ENCODE measurements around the gene CRYBA4.
"Not testable (repeated sequence)": the region's sequence is repeated elsewhere in the genome, so short reads cannot be mapped to it uniquely, and the experiment has no call there.

The CRYBA4 gene

GRCh38 chr22:26597026-26597425, 24.7 kb upstream of the CRYBA4 start:
- DNase-seq (ENCODE audit: low read depth), result no peak

- DNase-seq (ENCODE audit: low read depth), result no peak
These were observed 24.3 kb upstream of the CRYBA4 start for GRCh38 chr22:26597480-26597879.

GRCh38 chr22:26599505-26599904, 22.3 kb upstream of the CRYBA4 start:
- DNase-seq (ENCODE audit: low read depth), result no peak

GRCh38 chr22:26601726-26602125, 20.0 kb upstream of the CRYBA4 start:
- no peak for DNase-seq (ENCODE audit: low read depth)

- no peak for DNase-seq (ENCODE audit: low read depth)
These were observed 19.6 kb upstream of the CRYBA4 start for GRCh38 chr22:26602127-26602526.

GRCh38 chr22:26604368-26604767, 17.4 kb upstream of the CRYBA4 start:
- DNase-seq (ENCODE audit: low read depth), result no peak

- DNase-seq (ENCODE audit: low read depth), result no peak
These were observed 15.2 kb upstream of the CRYBA4 start for GRCh38 chr22:26606611-26607010.

GRCh38 chr22:26608129-26608528, 13.6 kb upstream of the CRYBA4 start:
- DNase-seq (ENCODE audit: low read depth), result no peak

GRCh38 chr22:26609287-26609686, 12.5 kb upstream of the CRYBA4 start:
- DNase-seq (ENCODE audit: low read depth), result no peak

GRCh38 chr22:26610072-26610958, 11.4 kb upstream of the CRYBA4 start:
- DNase-seq (ENCODE audit: low read depth), result no peak

- DNase-seq (ENCODE audit: low read depth), result no peak
These were observed 10.8 kb upstream of the CRYBA4 start for GRCh38 chr22:26610996-26611395.

- DNase-seq (ENCODE audit: low read depth), result no peak
These were observed 9.1 kb upstream of the CRYBA4 start for GRCh38 chr22:26612652-26613051.

GRCh38 chr22:26613753-26614152, 8.0 kb upstream of the CRYBA4 start:
- not testable (repeated sequence) for DNase-seq (ENCODE audit: low read depth)

GRCh38 chr22:26614322-26614721, 7.4 kb upstream of the CRYBA4 start:
- no peak for DNase-seq (ENCODE audit: low read depth)

GRCh38 chr22:26615149-26615548, 6.6 kb upstream of the CRYBA4 start:
- DNase-seq (ENCODE audit: low read depth), result no peak

GRCh38 chr22:26615830-26616435, 5.8 kb upstream of the CRYBA4 start:
- no peak for DNase-seq (ENCODE audit: low read depth)

- DNase-seq (ENCODE audit: low read depth), result no peak
These were observed 5.1 kb upstream of the CRYBA4 start for GRCh38 chr22:26616650-26617049.

GRCh38 chr22:26617271-26618199, 4.2 kb upstream of the CRYBA4 start, which contains the start of gene CRYBB1:
CRYBB1 (minus strand) TSS chr22:26618027; CDS start chr22:26616319, 1,708 bp downstream.
- DNase-seq (ENCODE audit: low read depth), result no peak

- no peak for DNase-seq (ENCODE audit: low read depth)
These were observed 3.3 kb upstream of the CRYBA4 start for GRCh38 chr22:26618455-26618854.

- no peak for DNase-seq (ENCODE audit: low read depth)
These were observed 2.3 kb upstream of the CRYBA4 start for GRCh38 chr22:26619510-26619909.

GRCh38 chr22:26620197-26620596, 1.6 kb upstream of the CRYBA4 start:
- no peak for DNase-seq (ENCODE audit: low read depth)

GRCh38 chr22:26623984-26624383, 2.2 kb downstream of the CRYBA4 start:
- DNase-seq (ENCODE audit: low read depth), result no peak
